C4-2B (cell line): ENCODE results near the gene NDUFB5.

Experiments
- CTCF ChIP-seq: fragments of 450-650 bp; conservative IDR thresholded peaks from 2 replicates; pipeline ENCODE4 v1.5.1; 2017; ENCODE audit warnings: mild to moderate bottlenecking
- ZFX ChIP-seq: fragments of 450-650 bp; IDR thresholded peaks from 2 replicates; pipeline ENCODE4 v1.6.1; 2017

- no peak for TF ChIP-seq CTCF
- no peak for TF ChIP-seq ZFX
These were observed 13.3 kb upstream of the NDUFB5 start for GRCh38 chr3:179591313-179591712.
